Smooth muscle cell (in vitro differentiated cells): ENCODE results near the gene PNMA1. TPM values are rescaled to one million over a fixed set of nuclear protein-coding genes. Genes with fewer than 3 reads are reported as not detected.
A peak's percentile ranks its signal among the peaks of the same experiment; 100 is the strongest.

Experiments
- DNase-seq: peaks from one replicate; lab custom pipeline; 2025; ENCODE audit not compliant: unreplicated experiment; lab: John Stamatoyannopoulos, UW
- H2AFZ ChIP-seq: fragments of 200-600 bp; sonication (generic); 2 replicates; pipeline ENCODE4 v1.6.0; 2016; ENCODE audit warnings: antibody characterized with exemption, low read depth, mild to moderate bottlenecking
- H3F3A ChIP-seq: fragments of 200-600 bp; sonication (generic); 2 replicates; pipeline ENCODE4 v1.6.0; 2017; ENCODE audit warnings: antibody characterized with exemption, low read depth
- H3K27ac ChIP-seq: fragments of 200-600 bp; sonication (generic); 2 replicates; pipeline ENCODE4 v1.5.1; 2016; ENCODE audit warnings: low read depth, mild to moderate bottlenecking
- H3K27me3 ChIP-seq: fragments of 200-600 bp; sonication (generic); 2 replicates; pipeline ENCODE4 v1.6.1; 2016; ENCODE audit warnings: low read depth, mild to moderate bottlenecking
- H3K36me3 ChIP-seq: fragments of 200-600 bp; sonication (generic); 2 replicates; pipeline ENCODE4 v1.5.1; 2016; ENCODE audit warnings: low read depth
- H3K4me1 ChIP-seq: fragments of 200-600 bp; sonication (generic); 2 replicates; pipeline ENCODE4 v1.5.1; 2016; ENCODE audit warnings: low read depth
- H3K4me2 ChIP-seq: fragments of 200-600 bp; sonication (generic); 2 replicates; pipeline ENCODE4 v1.6.0; 2016; ENCODE audit warnings: mild to moderate bottlenecking
- H3K4me3 ChIP-seq: fragments of 200-600 bp; sonication (generic); 2 replicates; pipeline ENCODE4 v1.5.1; 2016; ENCODE audit warnings: mild to moderate bottlenecking
- H3K79me2 ChIP-seq: fragments of 200-600 bp; sonication (generic); 2 replicates; pipeline ENCODE4 v1.6.0; 2016; ENCODE audit warnings: low read depth, mild to moderate bottlenecking
- H3K9ac ChIP-seq: fragments of 200-600 bp; sonication (generic); 2 replicates; pipeline ENCODE4 v1.6.0; 2016; ENCODE audit warnings: low read depth
- H3K9me3 ChIP-seq: fragments of 200-600 bp; sonication (generic); replicated peaks from 2 replicates; pipeline ENCODE4 v1.5.1; 2016; ENCODE audit warnings: low read depth
- H4K20me1 ChIP-seq: fragments of 200-600 bp; sonication (generic); 2 replicates; pipeline ENCODE4 v1.6.0; 2016; ENCODE audit warnings: low read depth
- WGBS: methylation state at CpG from one replicate; pipeline ENCODE4 v1.1.7; 2016; ENCODE audit warnings: low lambda C conversion rate; 5-methylcytosine and 5-hydroxymethylcytosine counted together
- polyA plus RNA-seq: library from polyadenylated mRNA; unstranded; fragments of >200 nt; fragmentation: Nextera tagmentation; extraction: Ambion mirVana; gene quantifications from 2 replicates; pipeline ENCODE4 v1.2.1, GENCODE V29; 2016
- total RNA-seq: library from RNA; depleted of rRNA; stranded (reverse); fragments of >200 nt; gene quantifications from 2 replicates; pipeline ENCODE4 v1.2.3, GENCODE V29; 2014
- TF ChIP-seq, protein P1 (sequence below): fragments of 200-600 bp; sonication (generic); IDR thresholded peaks from 2 replicates; pipeline ENCODE4 v1.5.1; 2017; ENCODE audit warnings: borderline replicate concordance, mild to moderate bottlenecking, antibody characterized with exemption; ENCODE audit not compliant: insufficient read depth, poor library complexity, severe bottlenecking

PNMA1 gene
- total and polyA plus RNA-seq, 2 experiments from 2014 or later, result 22.4 to 52.7 TPM

DNA sequence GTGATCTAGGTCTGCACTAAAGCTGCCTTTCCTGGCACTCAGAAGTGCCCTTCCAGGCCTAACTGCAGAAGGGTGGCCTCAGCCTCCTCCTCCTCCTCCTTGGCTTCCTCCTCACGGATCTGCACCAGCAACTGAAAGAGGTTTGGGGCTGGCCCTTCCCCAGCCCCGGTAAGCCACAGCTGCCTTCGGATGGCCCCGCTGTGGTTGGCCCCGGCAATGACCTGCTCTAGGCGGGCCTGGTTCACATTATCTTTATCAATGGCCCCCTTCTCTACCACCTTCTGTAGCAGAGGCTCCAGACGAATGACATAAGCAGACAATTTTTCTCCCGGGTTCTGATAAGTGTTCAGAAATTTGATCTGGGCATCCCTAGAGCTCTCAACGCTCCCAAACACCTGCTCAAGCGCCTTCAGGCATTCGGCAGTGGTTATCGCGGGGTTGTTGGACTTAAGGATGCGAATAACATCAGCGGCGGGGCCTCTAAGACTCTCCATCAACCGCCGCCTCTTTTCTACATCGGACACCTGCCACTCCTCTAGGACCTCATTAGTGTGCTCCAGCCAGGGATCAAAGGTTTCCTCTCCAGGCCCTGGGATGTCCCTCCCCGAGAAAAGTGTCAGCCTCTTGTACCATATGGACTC is 1.5 kb downstream of the PNMA1 start:
- Histone ChIP-seq H3K27me3 (no peaks in the 10 kb centered on the region), H2AFZ (no peak overlapping the region), H3K4me2 (peak overlapping the region; percentile 87), H3K27ac (no peak overlapping the region), H4K20me1 (peaks cover 37% of the 10 kb centered on the region), H3K4me3 (peak overlapping the region; percentile 79), H3K79me2 (peaks cover 30% of the 10 kb centered on the region), H3F3A (peaks cover 10% of the 10 kb centered on the region), H3K9me3 (no peaks in the 10 kb centered on the region), H3K9ac (peak overlapping the region; percentile 86), H3K4me1 (peaks cover 22% of the 10 kb centered on the region), H3K36me3 (no peaks in the 10 kb centered on the region)
- TF ChIP-seq, protein P1, sequence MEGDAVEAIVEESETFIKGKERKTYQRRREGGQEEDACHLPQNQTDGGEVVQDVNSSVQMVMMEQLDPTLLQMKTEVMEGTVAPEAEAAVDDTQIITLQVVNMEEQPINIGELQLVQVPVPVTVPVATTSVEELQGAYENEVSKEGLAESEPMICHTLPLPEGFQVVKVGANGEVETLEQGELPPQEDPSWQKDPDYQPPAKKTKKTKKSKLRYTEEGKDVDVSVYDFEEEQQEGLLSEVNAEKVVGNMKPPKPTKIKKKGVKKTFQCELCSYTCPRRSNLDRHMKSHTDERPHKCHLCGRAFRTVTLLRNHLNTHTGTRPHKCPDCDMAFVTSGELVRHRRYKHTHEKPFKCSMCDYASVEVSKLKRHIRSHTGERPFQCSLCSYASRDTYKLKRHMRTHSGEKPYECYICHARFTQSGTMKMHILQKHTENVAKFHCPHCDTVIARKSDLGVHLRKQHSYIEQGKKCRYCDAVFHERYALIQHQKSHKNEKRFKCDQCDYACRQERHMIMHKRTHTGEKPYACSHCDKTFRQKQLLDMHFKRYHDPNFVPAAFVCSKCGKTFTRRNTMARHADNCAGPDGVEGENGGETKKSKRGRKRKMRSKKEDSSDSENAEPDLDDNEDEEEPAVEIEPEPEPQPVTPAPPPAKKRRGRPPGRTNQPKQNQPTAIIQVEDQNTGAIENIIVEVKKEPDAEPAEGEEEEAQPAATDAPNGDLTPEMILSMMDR, result no peak
- WGBS, result 11% methylated on average over 20 of the region's 20 CpGs
- DNase-seq, result no peak

DNA sequence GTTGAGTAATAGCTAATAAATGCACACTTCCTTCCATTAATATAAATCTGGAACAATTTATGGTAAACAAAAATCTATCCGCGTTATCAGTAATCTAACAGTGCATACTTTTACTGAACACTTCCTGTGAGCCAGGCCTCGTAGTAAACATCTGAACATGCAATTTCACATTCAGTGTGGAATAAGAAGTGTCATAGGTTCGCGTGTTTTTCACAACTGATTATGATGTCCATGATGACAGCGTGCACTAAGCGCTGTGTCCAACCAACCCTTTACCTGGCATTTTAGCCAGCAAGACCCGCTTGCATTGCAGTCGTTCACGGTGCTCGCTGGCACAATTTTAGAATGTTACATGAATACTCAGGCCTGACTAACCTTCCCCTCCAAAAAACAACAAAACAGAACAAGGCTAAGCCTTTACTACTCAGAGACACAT is 2.1 kb downstream of the PNMA1 start:
- H4K20me1 ChIP-seq, result peaks cover 36% of the 10 kb centered on the region
- 66% methylated on average over 11 of the region's 11 CpGs for WGBS
- H3K4me3 ChIP-seq, result peak overlapping the region; percentile 79
- H3K27ac ChIP-seq, result no peak overlapping the region
- peak overlapping the region; percentile 16 for H3K9ac ChIP-seq
- H2AFZ ChIP-seq, result no peak overlapping the region
- no peaks in the 10 kb centered on the region for H3K27me3 ChIP-seq
- TF ChIP-seq, protein P1, result no peak
- peaks cover 21% of the 10 kb centered on the region for H3K4me1 ChIP-seq
- H3K4me2 ChIP-seq, result peak overlapping the region; percentile 87
- H3K79me2 ChIP-seq, result peaks cover 30% of the 10 kb centered on the region
- peaks cover 10% of the 10 kb centered on the region for H3F3A ChIP-seq
- no peak for DNase-seq
- no peaks in the 10 kb centered on the region for H3K36me3 ChIP-seq
- no peaks in the 10 kb centered on the region for H3K9me3 ChIP-seq

DNA sequence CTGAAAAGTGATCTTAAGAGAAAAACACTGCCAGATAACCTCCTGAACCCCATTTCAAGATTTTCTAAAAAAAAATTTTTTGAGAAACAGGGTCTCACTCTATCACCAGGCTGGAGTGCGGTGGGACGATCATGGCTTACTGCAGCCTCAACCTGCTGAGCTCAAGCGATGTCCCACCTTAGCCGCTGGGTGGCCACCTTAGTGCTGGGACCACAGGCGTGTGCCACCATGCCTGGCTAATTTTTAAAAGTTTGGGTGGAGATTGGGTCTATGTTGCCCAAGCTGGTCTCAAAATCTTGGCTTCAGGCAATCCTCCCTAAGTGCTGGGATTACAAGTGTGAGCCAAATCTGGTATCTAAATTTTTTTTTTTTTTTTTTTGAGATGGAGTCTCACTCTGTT is 3.4 kb downstream of the PNMA1 start:
- H3K27ac ChIP-seq, result no peak overlapping the region
- peaks cover 31% of the 10 kb centered on the region for H4K20me1 ChIP-seq
- DNase-seq, result no peak
- no peaks in the 10 kb centered on the region for H3K27me3 ChIP-seq
- H3K4me1 ChIP-seq, result peaks cover 21% of the 10 kb centered on the region
- peaks cover 8% of the 10 kb centered on the region for H3F3A ChIP-seq
- TF ChIP-seq, protein P1, result no peak
- H3K9me3 ChIP-seq, result no peaks in the 10 kb centered on the region
- H3K79me2 ChIP-seq, result peaks cover 30% of the 10 kb centered on the region
- WGBS, result 92% methylated on average over 5 of the region's 5 CpGs
- no peak overlapping the region for H2AFZ ChIP-seq
- H3K9ac ChIP-seq, result no peak overlapping the region
- H3K4me3 ChIP-seq, result no peak overlapping the region
- H3K36me3 ChIP-seq, result no peaks in the 10 kb centered on the region
- no peak overlapping the region for H3K4me2 ChIP-seq
